SU-DHL-6 (cell line): ENCODE measurements around the gene SLC6A3.

Experiments
- CTCF ChIP-seq: fragments of 200-600 bp; sonication (generic); IDR thresholded peaks from one replicate; pipeline ENCODE4 v1.5.1; 2017; ENCODE audit warnings: antibody characterized with exemption, mild to moderate bottlenecking, low read length, moderate library complexity; ENCODE audit not compliant: insufficient read depth, poor library complexity, severe bottlenecking
- EZH2phosphoT487 ChIP-seq: fragments of 200-600 bp; sonication (generic), shearing (Covaris generic); conservative IDR thresholded peaks from 2 replicates; pipeline ENCODE4 v1.6.1; 2018; ENCODE audit warnings: mild to moderate bottlenecking, antibody characterized with exemption, low read length, moderate library complexity, mixed read lengths

DNA sequence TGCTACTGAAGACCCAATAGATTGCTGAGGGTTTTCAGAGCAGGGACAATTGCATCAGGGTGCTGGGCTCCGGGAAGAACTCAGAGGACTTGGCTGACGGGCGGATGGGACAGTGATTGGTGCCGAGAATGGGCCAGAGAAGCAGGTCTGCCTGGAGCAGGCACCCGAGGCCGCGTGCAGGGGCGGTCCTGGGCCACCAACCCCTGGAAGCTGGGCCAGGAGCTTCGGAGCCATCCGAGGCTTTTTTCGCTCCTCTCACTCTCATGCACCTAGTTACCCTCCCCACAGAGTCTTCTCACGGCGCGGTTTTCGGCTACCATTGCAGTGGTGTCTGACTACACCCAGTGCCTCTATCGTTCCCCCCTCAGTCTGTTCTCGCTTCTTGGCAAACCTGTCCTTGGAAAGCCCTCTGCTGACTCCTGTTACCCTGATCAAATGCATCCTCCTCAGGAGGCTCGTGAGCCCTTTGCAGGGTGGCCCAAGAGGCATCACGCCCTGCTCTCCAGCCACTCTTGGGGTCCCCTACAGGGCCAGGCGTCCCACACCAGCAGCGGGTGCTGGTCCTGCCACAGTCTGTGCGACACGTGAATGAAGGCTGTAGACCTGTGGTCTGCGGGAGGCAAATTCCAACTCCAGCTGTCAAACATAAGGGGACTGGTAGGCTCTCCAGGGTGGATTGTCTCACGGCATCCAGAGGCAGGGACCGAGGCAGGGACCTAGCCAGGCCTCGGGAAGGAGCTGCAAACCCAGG is 99.2 kb downstream of the SLC6A3 start:
- TF ChIP-seq CTCF (no peak), EZH2phosphoT487 (no peak)
